Ovary (tissue), 3 donors: ENCODE measurements around the gene CRIM1.

Source experiments
- POLR2A ChIP-seq: fragments of 450-650 bp; IDR thresholded peaks from one replicate; pipeline ENCODE4 v1.6.1; 2017; ENCODE audit warnings: antibody characterized with exemption, mild to moderate bottlenecking, moderate library complexity
- TF ChIP-seq, protein P1 (sequence below), 3 donors: fragments of 450-650 bp in 2 of 3; fragments of 200-600 bp in 1 of 3; IDR thresholded peaks; one replicate each; pipeline versions ENCODE4 v1.5.1 to v1.8.0; 2016 to 2022; ENCODE audit warnings: antibody characterized with exemption in 3 of 3, mild to moderate bottlenecking in 1 of 3
- donor health status: DM: no; HTN: no; CAD: no.

DNA sequence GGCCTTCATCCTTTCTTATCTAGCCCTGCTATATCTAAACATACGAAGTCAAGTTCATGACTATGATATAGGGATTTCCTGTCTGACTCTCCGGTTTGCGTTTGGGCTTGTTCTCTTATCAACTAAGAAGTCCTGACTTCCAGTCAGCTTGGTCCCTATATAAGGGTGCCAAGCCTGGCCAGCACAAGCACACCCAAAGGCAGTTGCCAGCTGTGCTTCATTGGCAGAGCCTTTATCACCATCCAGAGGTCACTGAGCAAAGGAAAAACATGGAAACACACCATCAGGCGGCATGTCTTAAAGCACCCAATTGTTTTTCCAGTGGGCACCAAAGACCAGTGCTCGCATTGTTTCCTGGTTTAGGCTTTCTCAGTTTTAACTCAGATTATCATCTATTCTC is 169.7 kb downstream of the CRIM1 start:
- TF ChIP-seq, protein P1, sequence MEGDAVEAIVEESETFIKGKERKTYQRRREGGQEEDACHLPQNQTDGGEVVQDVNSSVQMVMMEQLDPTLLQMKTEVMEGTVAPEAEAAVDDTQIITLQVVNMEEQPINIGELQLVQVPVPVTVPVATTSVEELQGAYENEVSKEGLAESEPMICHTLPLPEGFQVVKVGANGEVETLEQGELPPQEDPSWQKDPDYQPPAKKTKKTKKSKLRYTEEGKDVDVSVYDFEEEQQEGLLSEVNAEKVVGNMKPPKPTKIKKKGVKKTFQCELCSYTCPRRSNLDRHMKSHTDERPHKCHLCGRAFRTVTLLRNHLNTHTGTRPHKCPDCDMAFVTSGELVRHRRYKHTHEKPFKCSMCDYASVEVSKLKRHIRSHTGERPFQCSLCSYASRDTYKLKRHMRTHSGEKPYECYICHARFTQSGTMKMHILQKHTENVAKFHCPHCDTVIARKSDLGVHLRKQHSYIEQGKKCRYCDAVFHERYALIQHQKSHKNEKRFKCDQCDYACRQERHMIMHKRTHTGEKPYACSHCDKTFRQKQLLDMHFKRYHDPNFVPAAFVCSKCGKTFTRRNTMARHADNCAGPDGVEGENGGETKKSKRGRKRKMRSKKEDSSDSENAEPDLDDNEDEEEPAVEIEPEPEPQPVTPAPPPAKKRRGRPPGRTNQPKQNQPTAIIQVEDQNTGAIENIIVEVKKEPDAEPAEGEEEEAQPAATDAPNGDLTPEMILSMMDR (IDR thresholded peaks at IDR 0.05): no peak
- TF ChIP-seq POLR2A: no peak
